HG02678 (cell line): ENCODE results near the gene PPP1R36.
"Not testable (repeated sequence)": the region's sequence is repeated elsewhere in the genome, so short reads cannot be mapped to it uniquely, and the experiment has no call there.

ENCODE experiments used
- ATAC-seq: cut with Tn5 transposase; IDR thresholded peaks from one replicate; pipeline ENCODE4 v1.9.1; 2021; ENCODE audit warnings: mild to moderate bottlenecking, moderate library complexity; ENCODE audit not compliant: unreplicated experiment

PPP1R36 gene

DNA sequence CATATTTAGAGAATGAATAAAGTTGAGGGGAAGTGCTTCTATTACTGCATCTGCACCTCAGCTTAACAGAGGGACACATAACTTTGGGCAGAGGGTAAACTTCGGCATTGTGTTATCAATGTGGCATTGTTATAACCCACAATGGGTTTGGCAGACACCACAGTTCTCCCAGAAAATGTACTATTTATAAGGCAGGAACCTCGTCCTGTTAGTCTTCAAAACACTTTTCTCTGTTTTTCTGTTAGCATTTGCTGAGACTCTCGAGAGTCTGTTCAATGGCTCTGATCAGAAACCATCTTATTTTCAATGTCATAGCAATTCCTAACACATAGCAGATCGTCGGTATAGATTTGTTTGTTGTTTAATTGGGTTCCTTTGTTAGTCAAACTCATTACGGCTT, 13.9 kb downstream of the PPP1R36 start:
- no peak for ATAC-seq

DNA sequence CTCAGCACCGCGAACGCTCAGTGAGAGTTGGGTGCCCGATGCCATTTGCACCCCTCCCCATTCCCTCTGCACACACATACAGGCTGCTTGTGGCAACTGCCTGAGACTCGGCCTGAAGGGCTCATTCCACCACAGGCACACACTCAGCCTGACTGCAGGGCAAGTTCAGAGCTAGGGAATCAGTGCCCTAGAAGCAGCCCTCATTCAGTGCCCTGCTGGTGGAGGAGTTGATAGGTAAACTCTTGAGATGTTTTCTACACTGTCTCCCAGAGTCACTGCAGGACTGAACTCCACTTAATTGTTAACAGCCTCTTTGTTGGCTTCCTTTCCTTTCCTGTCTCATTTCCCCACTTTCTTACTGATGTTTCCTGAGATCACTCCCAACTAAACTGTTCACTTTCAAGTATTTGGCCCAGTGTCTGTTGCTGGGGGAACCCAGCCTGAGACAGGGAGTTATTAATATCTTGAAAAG, 16.9 kb downstream of the PPP1R36 start:
- no peak for ATAC-seq

DNA sequence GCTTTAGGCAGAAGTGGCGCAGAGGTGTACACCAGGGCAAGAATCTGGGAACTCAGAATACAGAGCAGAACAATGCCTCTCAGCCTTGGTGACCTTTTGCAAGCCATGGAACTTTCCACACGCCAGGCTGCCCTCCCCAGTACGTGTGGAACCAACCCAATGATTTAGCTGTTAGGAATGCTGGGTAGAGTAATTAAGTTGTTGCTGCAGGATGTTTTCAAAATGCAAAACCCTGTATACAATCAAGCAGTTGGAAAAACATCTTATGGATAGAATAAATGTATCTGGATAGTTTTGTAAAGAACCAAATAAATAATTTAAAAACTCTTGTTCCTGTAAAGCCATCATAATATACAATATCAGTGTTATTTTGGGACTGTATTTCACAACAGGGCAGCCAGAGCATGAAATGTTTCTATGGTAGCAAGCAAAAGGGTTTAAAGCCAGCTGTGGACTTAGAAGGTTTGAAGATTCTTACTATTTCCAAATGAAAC, 19.4 kb downstream of the PPP1R36 start:
- ATAC-seq: no peak

DNA sequence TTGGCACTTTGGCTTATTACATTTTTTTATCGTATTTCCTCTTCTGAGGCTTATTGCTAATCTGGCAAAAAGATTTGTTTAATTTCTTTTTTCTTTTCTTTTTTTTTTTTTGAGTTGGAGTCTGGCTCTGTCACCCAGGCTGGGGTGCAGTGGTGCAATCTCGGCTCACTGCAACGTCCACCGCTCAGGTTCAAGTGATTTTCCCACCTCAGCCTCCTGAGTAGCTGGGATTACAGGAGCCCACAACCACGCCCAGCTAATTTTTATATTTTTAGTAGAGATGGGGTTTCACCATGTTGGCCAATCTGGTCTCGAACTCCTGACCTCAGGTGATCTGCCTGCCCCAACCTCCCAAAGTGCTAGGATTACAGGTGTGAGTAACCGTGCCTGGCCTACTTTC, 19.9 kb downstream of the PPP1R36 start:
- ATAC-seq: not testable (repeated sequence)

DNA sequence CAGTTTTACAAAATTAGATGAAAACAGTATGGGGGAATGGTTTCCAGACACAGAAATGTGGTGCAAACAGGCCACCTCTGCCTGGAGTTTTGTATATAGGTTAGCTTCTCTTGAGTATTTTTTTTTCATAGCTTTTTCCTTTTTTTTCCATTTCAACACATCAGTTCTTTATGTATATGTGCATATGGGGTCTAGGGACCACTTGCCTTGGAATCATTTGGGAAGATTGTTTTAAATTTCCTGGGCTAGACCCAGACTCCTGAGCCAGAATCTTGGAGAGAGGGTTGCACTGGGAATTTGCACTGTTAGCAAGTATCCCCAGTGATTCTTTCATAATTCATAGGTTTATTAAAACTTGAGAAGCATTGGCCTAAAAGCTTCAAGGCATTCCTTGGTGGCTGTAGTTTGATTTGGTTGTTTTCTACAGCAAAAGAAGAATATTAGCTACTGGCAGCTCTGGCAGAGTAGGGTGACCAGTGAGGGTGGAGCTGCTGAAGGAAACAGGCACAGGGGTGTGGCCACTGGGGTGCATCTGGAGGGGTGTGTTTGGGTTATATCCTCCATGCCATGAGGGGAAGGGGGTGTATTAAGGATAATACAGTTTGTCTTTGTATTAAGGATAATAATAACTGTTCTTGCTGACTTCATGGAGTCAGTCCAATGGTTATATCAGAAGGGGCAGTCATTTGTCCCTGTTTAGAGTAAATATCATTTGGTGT, 22.8 kb downstream of the PPP1R36 start:
- ATAC-seq: no peak

DNA sequence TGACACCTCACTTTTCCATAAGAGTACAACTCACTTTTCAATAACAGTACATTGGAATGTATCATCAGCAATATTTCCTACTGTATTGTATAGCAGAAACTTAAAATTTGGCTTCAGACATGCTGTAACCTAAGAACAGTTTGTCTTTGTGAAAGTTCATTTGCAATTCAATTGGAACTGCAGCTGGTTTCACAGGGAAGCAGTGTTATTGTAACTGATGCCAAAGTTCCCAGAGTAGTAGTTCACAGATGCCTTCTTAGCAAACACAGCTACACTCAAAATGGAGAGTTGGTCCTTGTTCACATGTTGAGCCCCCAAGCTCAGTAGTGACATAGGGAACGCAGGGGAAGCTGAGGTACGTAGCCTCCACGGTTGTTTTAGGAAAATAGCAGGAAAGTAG, 23.3 kb downstream of the PPP1R36 start:
- no peak for ATAC-seq

DNA sequence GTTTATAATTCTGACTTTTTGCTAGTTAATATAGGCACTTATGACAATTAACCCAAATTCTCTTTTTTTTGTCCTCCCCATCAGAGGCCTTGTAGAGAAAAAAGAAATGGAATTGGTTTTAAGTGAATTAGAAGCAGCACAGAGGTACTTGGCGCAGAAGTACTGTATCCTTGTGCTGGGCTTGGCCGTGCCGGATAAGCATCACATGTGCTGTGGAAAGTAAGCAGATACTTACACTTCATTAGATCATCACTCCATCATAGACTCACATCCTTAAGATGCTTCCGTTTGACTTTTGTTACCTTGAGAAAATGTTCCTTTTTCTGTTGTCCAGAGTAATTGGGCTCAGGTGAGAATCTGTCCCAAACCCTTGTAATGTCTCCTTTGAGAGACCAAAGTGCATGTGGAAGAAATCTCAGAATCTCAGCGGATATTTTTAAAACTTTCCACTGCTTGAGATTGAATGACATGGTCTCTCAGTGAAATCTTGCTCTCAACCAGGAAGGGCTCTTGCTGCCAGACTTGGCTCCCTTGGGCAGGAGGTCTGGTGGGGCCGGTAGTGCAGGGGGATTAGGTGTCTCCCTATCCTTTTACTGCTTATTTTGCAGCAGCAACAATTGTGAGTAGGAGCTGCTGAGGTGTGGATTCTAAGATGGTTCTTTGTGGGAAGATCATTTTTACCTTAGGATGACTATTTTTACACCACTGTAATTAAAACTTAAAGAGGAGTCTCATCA, 24.8 kb downstream of the PPP1R36 start:
- no peak for ATAC-seq

DNA sequence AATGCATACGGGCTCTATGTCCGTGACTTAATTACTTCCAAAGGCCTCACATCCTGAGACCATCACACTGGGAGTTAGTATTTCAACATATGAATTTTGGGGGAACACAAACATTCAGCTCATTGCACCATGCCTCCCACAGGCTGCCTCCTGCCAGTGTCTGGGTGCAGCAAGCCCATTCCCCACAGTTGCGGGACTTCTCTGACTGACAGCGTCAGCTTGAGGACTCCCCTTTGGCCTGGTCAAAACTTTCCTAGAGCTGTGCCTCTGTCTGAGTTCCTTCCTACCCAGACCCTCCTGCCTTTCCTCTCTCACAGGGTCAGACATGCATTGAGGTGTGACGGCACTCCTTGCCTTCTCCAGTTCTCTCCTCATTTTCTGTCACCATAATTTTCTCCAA, 27.4 kb downstream of the PPP1R36 start:
- ATAC-seq: no peak

DNA sequence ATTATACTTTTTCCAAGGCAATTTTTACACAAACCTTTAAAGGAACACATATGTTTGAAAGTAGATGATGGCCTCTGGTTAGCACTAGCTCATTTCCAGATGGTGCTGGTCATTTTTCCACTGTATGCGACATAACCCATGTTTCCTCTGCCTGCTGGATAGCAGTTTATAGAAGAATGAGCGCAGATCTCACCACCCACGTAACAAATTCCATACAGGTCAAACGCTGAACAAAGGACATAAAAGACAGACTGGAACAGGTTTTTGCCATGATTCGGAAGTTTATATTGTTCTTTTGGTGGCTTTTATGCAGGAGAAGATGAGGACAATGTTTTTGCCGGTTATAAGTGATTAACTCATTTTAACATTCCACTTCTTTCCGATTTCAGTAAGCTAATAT, 30.7 kb downstream of the PPP1R36 start:
- ATAC-seq: no peak

DNA sequence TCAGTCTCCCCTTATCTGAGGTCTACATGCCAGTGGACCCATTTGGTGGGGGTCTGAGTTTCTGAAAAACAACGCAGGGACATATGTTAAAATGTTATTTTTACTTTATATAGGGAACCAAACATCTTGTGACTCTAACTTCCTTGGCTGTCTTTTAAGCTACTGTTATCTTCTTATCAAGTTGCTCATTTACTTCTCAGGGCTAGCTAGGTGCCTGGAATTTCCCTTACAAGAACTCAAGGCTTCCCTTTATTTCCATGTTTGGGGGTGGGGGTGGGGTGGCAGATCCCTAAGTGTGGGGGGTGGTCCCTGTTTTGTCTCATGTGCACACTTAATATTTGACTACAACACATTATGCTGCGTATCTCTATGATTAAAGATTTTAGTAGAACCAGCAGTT, 31.6 kb downstream of the PPP1R36 start:
- ATAC-seq: no peak

DNA sequence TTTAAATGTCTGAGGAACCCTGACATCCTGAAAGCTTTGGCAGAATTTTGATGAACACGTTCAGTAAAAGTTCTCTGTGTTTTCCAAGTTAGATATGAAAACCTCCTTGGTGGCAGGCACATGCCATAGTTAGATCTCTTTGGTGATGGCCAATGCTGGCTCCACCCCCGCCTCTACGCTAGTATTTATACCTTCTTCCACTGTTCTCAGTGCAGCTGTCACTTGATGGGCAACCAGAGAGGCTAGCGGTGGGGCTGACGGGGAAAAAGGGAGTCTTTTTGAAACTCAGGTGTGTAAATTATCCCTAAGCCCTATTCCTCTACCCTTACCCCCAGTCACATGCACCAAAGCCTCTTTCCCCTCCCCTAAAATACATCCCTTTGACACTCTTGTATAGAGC, 32.1 kb downstream of the PPP1R36 start:
- ATAC-seq: no peak

DNA sequence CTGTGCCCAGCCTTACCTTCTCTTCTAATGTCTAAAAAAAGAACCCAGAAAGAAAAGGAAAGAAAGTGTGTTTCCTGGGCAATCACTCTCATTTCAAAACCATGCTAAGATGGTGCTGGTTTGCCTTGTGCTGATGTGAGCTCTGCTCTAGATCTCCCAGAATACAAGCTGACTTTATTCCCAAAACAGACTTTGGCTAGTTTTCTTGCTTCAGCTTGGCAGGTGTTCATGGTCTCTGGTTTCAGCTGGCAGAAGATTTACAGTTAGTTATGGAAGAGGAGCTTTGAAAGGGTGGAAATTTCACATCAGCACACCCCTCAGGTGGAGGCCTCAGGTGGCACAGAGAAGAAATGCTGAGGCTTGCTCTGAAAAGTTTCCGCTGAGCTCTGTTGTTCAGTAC, 34.4 kb downstream of the PPP1R36 start:
- ATAC-seq: no peak

DNA sequence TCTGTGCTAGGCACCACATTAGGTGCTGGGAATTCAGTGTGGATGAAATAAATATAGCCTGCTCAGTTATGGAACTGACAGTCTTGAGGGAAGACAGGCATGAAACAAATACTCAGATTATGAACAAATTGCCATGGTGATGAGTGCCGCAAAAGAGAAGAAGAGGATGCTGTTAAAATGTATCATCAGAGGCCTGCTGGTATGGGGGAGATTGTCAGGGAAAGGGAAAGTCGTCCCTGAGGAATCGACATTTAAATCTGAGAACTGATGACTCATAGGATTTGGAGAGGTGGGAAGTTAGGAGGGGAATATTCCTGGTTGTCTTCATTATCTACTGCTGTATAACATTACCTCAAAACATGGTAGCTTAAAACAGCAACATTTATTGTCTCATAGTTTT, 42.0 kb downstream of the PPP1R36 start:
- no peak for ATAC-seq

DNA sequence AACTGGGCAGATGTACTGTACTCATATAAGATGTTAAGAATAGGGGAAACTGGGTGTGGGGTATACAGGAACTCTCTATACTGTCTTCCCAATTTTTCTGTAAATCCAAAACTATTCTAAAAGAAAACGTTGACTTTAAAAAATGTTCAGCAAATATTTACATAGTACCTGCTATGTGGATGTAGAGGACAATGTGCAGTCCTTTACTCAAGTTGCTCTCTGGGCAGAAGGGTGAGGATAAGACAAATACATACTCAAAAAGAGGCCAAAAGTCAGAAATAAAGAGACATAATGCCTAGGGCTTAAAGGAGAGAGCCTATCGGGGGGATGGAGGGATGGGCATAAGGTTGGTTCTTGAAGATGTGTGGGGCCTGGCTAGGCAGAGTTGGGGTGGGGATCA, 44.7 kb downstream of the PPP1R36 start:
- no peak for ATAC-seq

DNA sequence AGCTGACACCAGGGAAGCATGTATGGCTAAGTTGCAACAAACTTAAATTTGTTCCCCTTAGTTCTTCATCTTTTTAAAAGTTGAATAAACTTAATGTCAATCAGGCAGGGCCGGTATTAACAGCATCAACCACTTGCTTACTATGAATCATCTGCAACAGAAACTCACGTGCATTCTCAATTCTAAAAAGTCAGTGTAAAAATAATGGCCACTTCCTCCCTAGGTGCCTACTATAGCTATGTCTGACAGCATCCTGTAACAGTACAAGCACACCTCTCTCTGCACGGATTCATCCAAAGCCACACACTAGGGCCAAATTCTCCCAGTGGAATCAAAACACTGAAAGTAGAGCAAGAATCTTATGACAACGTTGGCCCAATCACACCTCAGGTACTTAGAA, 48.6 kb downstream of the PPP1R36 start:
- no peak for ATAC-seq

DNA sequence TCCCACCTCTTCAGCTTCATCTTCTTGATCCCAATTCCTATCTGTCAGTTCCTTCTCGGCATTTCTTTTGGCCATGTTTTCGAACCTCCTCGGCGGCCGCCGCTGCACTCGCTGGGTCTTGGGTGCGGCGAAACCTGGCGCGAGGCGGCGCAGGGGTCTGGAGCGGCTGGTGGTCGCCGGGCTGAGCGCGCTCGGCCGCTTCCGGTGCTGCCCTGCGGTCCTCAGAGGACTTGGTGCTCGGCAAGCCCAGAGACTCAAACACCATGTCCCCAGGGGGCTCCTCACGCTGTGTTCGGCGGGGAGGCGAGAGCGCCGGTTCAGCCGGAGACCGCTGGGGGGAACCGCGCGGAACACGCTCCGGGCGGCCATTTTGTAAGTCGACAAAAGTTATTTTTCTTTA, 51.8 kb downstream of the PPP1R36 start:
- no peak for ATAC-seq

DNA sequence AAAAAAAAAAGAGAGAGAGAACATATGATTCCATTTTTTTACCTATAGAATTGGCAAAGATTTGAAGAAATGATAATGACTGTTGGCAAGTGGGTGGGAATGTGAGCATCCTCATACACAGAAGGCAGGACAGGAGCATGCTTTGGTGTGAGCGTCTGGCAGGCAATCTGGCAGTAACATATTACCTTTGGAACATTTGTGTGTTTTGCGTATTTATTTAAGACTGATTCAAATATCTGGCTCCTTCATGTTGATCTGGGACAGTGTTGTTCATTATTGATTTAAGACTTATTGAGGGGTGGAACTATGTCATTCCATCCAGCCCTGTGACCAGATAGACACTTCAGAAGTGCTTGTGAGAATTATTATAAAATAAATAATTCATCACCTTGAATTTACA, 53.1 kb downstream of the PPP1R36 start:
- no peak for ATAC-seq

DNA sequence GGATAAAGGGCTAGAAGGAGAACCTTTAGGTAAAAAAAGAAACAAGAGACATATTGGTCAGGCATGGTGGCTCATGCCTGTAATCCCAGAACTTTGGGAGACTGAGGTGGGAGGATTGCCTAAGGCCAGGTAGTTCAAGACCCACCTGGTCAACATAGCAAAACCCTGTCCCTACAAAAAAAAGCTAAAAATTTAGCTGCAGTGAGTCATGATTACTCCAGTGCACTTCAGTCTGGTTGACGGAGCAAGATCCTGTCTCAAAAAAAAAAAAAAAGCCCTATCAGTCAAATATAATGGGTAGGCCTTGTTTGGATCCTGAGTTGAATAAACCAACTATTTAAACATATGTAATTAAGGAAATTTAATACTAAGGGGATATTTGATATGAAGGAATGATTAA, 54.2 kb downstream of the PPP1R36 start:
- no peak for ATAC-seq

DNA sequence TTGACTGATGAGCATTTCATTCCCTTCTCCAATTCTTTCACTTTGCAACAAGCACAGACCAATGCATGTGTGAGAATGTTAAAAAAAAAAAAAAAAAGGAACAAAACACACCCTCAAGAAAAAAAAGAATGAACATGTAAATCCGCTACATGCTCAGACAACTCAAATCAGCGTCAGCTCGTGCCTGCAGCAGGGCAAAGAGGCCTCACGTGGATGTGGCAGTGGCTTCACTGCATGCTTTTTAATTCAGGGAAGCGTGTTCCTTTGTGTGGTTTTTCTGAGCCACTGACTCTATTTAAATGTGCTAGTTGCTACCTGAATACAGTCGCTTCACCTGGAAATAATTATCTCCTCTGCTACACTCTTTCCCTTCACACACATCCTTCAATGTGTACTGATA, 55.1 kb downstream of the PPP1R36 start:
- no peak for ATAC-seq

DNA sequence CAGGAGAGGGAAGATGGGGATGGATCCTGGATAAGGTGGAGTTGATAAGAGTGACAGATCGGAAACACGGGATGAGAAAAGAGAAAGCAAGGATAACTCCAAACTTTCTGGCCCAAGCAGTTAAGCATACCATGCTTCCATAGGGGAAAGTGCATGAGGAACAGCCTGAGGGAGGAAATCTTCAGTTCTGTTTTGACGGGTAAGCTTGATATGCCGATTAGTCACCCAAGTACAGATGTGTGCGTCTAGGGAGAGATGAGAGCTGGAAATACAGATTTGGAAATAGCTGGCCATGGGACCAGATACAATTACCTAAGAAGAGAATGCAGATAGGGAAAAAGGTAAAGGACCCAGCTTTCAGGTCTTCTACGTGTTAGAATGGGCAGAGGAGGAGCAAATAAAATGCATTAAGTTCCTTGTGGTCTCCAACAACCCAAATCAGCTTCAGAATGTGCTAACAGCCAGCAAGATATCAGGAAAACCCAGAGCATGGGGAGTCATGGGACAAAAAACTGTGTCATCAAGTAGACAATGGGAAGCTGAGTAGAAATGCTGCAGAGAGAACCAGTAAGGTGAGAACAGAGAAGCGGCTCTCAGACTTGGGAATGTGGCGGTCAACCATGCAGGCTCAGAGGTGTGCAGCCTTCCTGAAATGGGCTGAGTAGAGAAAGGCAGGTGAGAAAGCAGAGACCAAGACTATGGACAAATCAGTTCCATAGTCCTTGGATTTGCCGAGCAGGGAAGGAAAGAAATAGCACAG, 56.3 kb downstream of the PPP1R36 start:
- ATAC-seq: no peak

DNA sequence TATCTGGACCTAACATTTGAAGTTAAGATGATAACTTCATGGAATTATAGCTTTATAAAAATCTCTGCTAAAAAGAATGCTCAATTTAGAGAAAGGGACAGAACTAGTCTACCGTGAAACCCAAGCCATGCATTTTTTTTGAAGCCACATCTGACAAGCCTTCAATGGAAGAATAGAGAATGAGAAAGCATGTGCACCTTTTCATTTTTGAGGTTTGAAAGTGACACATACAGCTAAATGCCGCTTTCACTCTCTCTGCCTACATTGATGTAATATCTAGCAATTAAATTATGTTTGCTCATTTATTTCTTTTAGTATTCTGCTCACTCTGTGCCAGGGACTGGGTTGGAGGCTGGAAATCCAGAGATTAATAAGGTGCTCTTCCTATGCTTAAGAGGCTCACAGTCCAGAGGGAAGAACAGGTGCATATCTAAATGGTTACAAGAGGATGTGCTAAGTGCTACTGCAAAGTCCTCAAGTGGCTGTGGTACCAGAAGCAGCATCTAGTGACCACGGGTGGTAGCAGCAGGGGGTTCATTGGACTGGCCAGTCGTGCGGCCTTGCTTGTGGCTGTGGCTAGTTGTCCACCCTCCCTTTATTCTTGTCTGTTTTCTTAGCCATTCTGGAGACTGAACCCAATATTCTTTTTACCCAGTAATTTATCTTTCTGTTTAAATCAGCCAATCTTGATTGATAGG, 60.4 kb downstream of the PPP1R36 start:
- ATAC-seq: no peak
